ENCODE measurements around the gene RPS14. TPM values are rescaled to one million over a fixed set of nuclear protein-coding genes. Genes with fewer than 3 reads are reported as not detected.

Gene RPS14
- 4,679 and 5,221 TPM in 2 replicates for total RNA-seq

GRCh38 chr5:150449517-150450339, at the start of gene RPS14:
Gene RPS14, minus strand, starts transcription at chr5:150449739. Its CDS starts 2,006 bp downstream, at chr5:150447733.

DNA sequence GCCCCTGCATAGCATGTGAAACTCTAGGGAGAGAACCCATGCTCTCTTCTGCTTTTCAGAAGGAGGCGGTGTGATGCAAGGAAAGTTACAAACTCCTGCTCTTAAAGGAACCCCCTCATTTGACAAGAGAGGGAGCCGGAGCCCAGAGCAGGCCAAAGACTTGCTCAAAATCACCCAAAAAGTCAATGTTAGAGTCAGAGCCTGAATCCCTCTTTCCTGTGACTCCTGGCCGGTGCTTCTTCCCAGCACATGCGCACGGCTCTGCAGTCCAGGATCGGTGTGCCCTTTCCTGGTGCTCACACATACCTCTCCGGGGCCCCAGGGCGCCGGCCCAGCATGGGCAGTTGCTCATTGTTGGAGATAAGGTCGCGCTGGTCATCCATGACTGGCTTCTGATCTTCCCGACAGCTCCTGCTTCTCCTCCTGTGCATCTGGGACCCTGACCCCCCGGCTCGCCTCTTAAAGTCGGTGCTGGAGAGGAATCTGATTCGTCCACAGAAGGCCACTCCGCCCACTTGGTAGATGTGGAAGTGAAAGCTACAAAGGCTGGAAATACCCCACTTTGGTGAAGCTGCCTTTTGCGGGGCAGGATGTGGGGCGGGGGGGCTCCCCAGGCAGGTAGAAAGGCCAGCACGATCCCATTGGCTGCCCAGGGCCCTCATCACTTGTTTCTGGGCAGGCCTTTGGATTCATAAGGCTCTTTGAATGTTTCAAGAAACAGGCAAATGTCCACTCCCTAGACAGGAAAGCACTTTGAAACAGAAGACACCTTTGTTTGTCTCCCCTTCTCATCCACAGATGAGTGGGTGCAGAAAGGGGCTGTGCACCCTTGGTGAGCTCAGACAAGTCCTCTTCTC, 37.0 kb downstream of the RPS14 start, which contains the start of gene CD74:
Gene CD74, minus strand, starts transcription at position 592 of the 857 bp plus-strand sequence. Its CDS starts 161 bp downstream, at position 431.

Other genes starting within 250 kb of the RPS14 start
- gene CAMK2A, start 160.0 kb downstream of the RPS14 start, total RNA-seq, result under 0.01 and 0.24 TPM in 2 replicates
- gene ARSI, start 146.8 kb downstream of the RPS14 start, total RNA-seq, result 14.9 and 29.6 TPM in 2 replicates
- 13.0 and 14.5 TPM in 2 replicates for gene TCOF1, start 92.0 kb downstream of the RPS14 start, total RNA-seq
- 4.0 and 6.7 TPM in 2 replicates for gene CD74, start 36.8 kb downstream of the RPS14 start, total RNA-seq
- gene NDST1, start 58.4 kb upstream of the RPS14 start, total RNA-seq, result 40.7 and 56.3 TPM in 2 replicates
- 1.5 and 5.3 TPM in 2 replicates for gene SYNPO, start 190.9 kb upstream of the RPS14 start, total RNA-seq
- gene MYOZ3, start 211.5 kb upstream of the RPS14 start, total RNA-seq, result under 0.01 and 0.24 TPM in 2 replicates

Measured in tracheal epithelial cell (primary cell).